GM12801 (cell line): Measurements from ENCODE around the gene CDC42EP1.
A peak's percentile ranks its signal among the peaks of the same experiment; 100 is the strongest.

ENCODE experiments used
- CTCF ChIP-seq: IDR thresholded peaks from one replicate; pipeline ENCODE4 v1.5.1; 2011; ENCODE audit warnings: control low read depth; ENCODE audit not compliant: insufficient read length; ENCODE audit errors: extremely low read depth

Gene CDC42EP1

DNA sequence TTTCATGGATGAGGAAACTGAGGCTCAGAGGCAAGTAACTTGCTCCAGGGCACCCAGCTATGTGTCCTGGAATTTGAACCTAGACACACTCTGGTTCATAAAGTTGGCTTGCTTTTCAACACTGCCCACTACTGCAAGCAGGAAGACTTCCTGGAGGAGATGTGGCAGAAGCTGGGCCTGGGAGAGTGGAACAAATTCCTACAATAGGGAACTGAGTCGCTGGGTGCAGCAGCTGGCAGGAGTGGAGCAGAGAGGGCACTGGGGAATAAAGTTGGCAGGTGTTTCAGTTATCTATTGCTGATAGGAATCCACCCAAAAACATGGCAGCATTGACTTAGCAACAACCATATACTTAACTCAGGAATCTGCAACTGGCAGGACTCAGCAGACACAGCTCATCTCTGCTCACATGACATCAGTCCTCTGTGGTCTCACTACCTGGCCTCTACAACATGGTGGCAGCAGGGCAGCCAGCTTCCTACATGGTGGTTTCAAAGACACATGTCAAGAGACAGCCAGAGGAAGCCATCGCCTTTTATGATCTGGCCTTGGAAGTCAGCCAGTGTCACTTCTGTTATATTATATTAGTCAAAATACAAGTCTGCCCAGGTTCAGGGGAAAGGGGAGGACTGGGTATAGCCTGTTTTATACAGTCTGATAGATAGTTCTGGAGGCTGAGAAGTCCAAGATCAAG lies 30.5 kb upstream of the CDC42EP1 start:
- no peak for TF ChIP-seq CTCF

- no peak for TF ChIP-seq CTCF
Observed at GRCh38 chr22:37533995-37534394, 26.3 kb upstream of the CDC42EP1 start.

GRCh38 chr22:37534445-37534844 lies 25.8 kb upstream of the CDC42EP1 start:
- TF ChIP-seq CTCF, result no peak

- TF ChIP-seq CTCF, result no peak
Observed at GRCh38 chr22:37535159-37535558, 25.1 kb upstream of the CDC42EP1 start.

- peak; percentile 93 for TF ChIP-seq CTCF
Observed at GRCh38 chr22:37538590-37539357, 21.5 kb upstream of the CDC42EP1 start.

DNA sequence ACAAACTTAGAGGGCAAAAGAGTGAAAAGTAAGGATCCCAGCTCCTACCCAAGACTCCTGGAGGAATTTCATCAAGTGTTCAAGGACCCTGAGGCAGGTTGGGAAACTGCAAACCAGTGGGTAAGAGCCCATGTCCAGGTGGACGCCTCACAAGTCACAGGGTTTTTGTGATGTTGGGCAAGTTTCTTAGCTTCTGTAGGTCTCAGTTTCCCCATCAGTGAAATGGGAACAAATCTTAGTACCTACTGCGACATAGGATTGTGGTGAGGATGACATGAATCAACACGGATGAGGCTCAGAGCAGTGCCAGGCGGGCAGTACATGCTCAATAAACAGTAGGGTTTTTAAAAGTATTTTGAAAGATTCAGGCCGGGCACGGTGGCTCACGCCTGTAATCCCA lies 17.3 kb upstream of the CDC42EP1 start:
- no peak for TF ChIP-seq CTCF

DNA sequence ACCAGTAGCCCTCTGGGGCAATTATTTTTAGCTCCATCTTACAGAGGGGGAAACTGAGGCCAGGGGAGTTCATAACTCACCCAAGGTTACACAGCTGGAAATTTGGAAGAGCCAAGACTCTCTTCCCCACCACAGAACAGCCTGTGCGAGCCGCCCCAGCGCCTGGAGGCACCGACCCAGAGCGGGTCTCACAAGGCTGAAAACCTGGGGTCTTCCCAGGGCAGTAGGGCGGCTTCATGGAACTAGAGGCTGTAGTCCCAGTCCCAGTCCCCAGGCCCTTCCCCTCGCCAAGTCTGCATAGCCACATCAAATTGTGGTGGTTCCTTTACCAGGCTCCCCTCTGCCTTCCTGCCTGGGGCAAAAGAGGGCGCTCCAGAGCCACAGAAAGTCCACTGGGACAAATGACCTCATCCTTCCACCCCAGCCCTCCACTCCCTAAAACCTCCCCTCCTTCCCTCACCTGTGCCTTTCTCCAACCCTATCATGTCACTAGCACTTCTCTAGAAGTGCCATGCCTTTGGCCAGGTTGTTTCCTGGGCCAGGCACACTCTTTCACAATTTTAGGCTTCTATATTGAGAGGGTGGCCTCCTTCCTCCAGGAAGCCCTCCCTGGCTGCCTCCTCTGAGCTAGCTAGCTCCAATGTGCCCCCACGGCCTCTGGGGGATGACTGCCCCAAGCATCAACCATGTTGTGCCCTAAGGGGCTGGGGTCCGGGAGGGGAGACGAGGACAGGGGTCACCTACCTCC lies 15.2 kb upstream of the CDC42EP1 start:
- no peak for TF ChIP-seq CTCF
